SH-SY5Y (cell line): ENCODE measurements around the gene CTH.

Experiments used
- GATA2 ChIP-seq: IDR thresholded peaks from 2 replicates; pipeline ENCODE4 v1.6.1; 2011; ENCODE audit warnings: mild to moderate bottlenecking, low read depth, low read length
- GATA3 ChIP-seq: IDR thresholded peaks from 2 replicates; pipeline ENCODE4 v1.6.1; 2011; ENCODE audit warnings: low read depth, mild to moderate bottlenecking, low read length, moderate library complexity

DNA sequence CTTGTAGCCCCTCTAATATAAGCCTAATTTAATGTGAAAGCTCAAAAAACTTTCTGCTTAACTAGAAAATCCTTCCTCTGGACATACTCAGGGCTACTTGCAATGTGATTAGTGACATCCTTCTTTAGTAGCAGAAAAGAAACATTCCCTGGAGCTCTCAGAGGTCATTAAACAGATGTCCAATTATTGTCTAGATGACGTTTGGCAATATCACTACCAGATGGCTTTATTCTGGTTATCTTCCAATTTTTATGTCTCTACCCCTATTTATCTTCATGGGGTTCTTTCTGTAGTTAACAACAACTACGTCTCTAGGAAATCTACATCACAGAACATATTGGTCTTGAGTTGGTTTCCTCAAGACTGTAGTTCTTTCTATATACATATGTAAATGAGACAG is 44.2 kb downstream of the CTH start:
- no peak for TF ChIP-seq GATA2
- no peak for TF ChIP-seq GATA3
